Activated T-helper 17 cell treated with anti-CD3 and anti-CD28 coated beads, Interleukin-2, amount 50 U/mL, for 72 hours (primary cell): ENCODE data around the gene DEDD. TPM values are rescaled to one million over a fixed set of nuclear protein-coding genes. Genes with fewer than 3 reads are reported as not detected.
A peak's percentile ranks its signal among the peaks of the same experiment; 100 is the strongest.

Experiments
- ATAC-seq: fragments of 150-1000 bp; cut with Tn5 transposase; replicated peaks from 2 replicates; pipeline ENCODE4 v1.10.0; 2021; ENCODE audit warnings: mild to moderate bottlenecking, moderate library complexity
- H3K27ac Mint-ChIP-seq: one replicate; pipeline ENCODE4 v1.8.0; 2022; ENCODE audit warnings: mixed read lengths
- H3K27me3 Mint-ChIP-seq: one replicate; pipeline ENCODE4 v1.8.0; 2022; ENCODE audit warnings: mixed read lengths
- H3K36me3 Mint-ChIP-seq: one replicate; pipeline ENCODE4 v1.8.0; 2022; ENCODE audit warnings: low read depth, mild to moderate bottlenecking, mixed read lengths
- H3K4me1 Mint-ChIP-seq: one replicate; pipeline ENCODE4 v1.8.0; 2022; ENCODE audit warnings: mixed read lengths
- H3K4me3 Mint-ChIP-seq: one replicate; pipeline ENCODE4 v1.8.0; 2022; ENCODE audit warnings: mild to moderate bottlenecking, mixed read lengths
- H3K9me3 Mint-ChIP-seq: one replicate; pipeline ENCODE4 v1.8.0; 2022; ENCODE audit warnings: mixed read lengths
- total RNA-seq, 2 donors: library from RNA; stranded (reverse); gene quantifications; one replicate each; pipeline ENCODE4 v1.2.3, GENCODE V29; 2022

The DEDD gene
- total RNA-seq, 2 donors from 2014 or later, result 39.9 to 41.3 TPM

DNA sequence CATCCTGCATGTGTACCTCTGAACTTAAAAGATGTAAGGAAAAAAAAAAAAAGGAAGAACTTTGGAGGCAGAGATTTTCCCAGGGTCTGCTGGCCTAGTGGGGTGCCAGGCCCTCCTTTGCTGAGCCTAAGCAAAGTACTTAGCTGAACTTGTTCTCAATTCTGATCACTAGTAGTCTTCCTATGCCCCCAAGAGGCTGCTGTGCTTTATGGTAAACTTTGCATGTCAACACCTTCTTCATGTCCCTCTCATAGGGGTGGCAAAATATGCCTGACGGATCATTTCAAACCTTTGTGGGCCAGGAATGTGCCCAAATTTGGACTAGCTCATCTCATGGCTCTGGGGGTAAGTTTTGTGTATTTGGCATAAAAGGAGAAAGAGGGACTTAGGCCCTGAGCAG lies 25.4 kb upstream of the DEDD start:
- ATAC-seq, result no peak
- Mint-ChIP-seq H3K4me3 (peak overlapping the region; percentile 83), H3K36me3 (peaks cover 81% of the 10 kb centered on the region), H3K9me3 (no peaks in the 10 kb centered on the region), H3K4me1 (peaks cover 38% of the 10 kb centered on the region), H3K27me3 (no peaks in the 10 kb centered on the region), H3K27ac (peak overlapping the region; percentile 92)

GRCh38 chr1:161153682-161154337 lies 21.3 kb upstream of the DEDD start, which contains the start of gene UFC1:
TSS of gene UFC1 (plus strand) at chr1:161153978. CDS start at chr1:161153998, 20 bp downstream.
- ATAC-seq, result peak; percentile 97
- no peaks in the 10 kb centered on the region for H3K9me3 Mint-ChIP-seq
- peak within 1 kb of the TSS; percentile 99 for H3K27ac Mint-ChIP-seq
- H3K36me3 Mint-ChIP-seq, result peaks cover 46% of the 10 kb centered on the region
- H3K27me3 Mint-ChIP-seq, result no peaks in the 10 kb centered on the region
- peaks cover 25% of the 10 kb centered on the region for H3K4me1 Mint-ChIP-seq
- H3K4me3 Mint-ChIP-seq, result peak within 1 kb of the TSS; percentile 97

DNA sequence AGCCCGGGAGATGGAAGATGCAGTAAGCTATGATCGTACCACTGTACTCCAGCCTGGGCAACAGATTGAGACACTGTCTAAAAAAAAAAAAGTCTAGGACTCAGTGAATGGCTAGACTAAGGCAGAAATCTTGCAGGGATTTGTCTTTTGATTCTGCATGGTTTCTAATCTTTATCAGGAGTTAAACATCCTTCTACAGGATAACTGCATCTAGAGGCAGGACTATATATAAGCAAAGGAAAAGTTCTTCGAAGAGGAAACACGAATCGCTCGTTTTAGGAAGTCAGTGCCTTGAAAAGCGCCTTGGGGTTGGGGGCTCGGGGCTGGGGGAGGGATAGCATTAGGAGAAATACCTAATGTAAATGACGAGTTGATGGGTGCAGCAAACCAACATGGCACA lies 20.7 kb upstream of the DEDD start:
- ATAC-seq, result peak; percentile 14

GRCh38 chr1:161145832-161146231 lies 13.4 kb upstream of the DEDD start:
- ATAC-seq, result no peak
- no peak overlapping the region for H3K4me3 Mint-ChIP-seq
- H3K9me3 Mint-ChIP-seq, result no peaks in the 10 kb centered on the region
- H3K4me1 Mint-ChIP-seq, result no peaks in the 10 kb centered on the region
- H3K27ac Mint-ChIP-seq, result no peak overlapping the region
- no peaks in the 10 kb centered on the region for H3K36me3 Mint-ChIP-seq
- H3K27me3 Mint-ChIP-seq, result no peaks in the 10 kb centered on the region

More for the DNA sequence above, 20.7 kb upstream of the DEDD start:
- H3K36me3 Mint-ChIP-seq, result peaks cover 39% of the 10 kb centered on the region
- H3K27me3 Mint-ChIP-seq, result no peaks in the 10 kb centered on the region
- H3K9me3 Mint-ChIP-seq, result no peaks in the 10 kb centered on the region
- H3K27ac Mint-ChIP-seq, result peak overlapping the region; percentile 99
- peak overlapping the region; percentile 97 for H3K4me3 Mint-ChIP-seq
- H3K4me1 Mint-ChIP-seq, result peaks cover 19% of the 10 kb centered on the region

DNA sequence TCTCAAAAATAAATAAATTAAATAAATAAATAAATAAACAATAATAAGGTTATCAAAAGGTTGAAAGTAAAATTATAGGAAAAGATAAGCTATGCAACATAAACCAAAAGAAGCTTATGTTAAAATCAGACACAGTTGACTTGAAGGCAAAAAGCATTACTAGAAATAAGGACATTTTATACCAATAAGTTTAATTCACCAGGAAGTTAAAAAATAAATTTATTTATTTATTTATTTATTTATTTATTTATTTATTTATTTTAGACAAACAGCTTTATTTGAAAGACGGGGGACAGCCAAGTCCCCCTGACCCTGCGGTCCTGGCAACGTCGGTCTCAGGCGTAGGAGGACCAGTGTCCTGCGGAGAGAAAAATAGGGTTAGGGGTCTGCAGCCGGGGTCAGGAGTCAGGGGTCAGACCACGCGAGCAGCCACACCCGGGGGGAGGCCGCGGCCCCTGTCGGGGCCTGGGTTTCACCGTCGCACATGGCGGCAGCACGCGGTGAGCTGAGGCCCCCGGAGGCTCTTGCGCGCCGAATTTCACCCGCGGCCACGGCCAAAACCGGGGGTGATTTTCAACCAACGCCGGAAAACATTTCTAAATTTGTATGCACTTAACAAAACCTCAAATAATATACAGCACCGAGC lies 8.4 kb upstream of the DEDD start:
- Mint-ChIP-seq H3K4me3 (no peak overlapping the region), H3K36me3 (no peaks in the 10 kb centered on the region), H3K9me3 (no peaks in the 10 kb centered on the region), H3K27ac (no peak overlapping the region), H3K27me3 (no peaks in the 10 kb centered on the region), H3K4me1 (no peaks in the 10 kb centered on the region)
- ATAC-seq, result no peak

DNA sequence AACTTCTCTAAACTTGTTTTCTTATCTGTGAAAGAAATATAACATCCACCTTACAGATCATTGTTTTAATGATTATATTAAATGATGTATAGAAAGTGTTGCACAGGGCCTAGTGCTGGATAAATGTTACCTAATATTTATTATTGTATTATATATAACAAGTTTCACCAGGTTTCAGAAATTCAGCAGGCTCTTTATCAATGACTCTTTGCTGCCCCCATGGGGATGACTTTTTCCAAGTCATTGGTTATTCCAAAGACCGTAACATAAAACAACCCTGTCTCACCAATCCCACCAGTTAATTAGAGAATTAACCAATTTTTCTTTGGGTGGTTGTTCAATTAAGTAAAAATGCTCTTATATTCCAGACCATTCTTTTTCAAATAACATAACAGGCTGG lies 7.3 kb upstream of the DEDD start:
- Mint-ChIP-seq H3K4me1 (peaks cover 3% of the 10 kb centered on the region), H3K36me3 (peaks cover 6% of the 10 kb centered on the region), H3K9me3 (no peaks in the 10 kb centered on the region), H3K27ac (no peak overlapping the region), H3K27me3 (no peaks in the 10 kb centered on the region), H3K4me3 (no peak overlapping the region)
- ATAC-seq, result no peak

GRCh38 chr1:161138431-161138830 lies 6.0 kb upstream of the DEDD start:
- H3K9me3 Mint-ChIP-seq, result no peaks in the 10 kb centered on the region
- peaks cover 3% of the 10 kb centered on the region for H3K4me1 Mint-ChIP-seq
- ATAC-seq, result no peak
- H3K27me3 Mint-ChIP-seq, result no peaks in the 10 kb centered on the region
- no peak overlapping the region for H3K4me3 Mint-ChIP-seq
- H3K36me3 Mint-ChIP-seq, result peaks cover 7% of the 10 kb centered on the region
- peak overlapping the region; percentile 20 for H3K27ac Mint-ChIP-seq

GRCh38 chr1:161137881-161138280 lies 5.4 kb upstream of the DEDD start:
- no peaks in the 10 kb centered on the region for H3K27me3 Mint-ChIP-seq
- H3K4me1 Mint-ChIP-seq, result peaks cover 3% of the 10 kb centered on the region
- ATAC-seq, result no peak
- H3K4me3 Mint-ChIP-seq, result no peak overlapping the region
- peaks cover 7% of the 10 kb centered on the region for H3K36me3 Mint-ChIP-seq
- no peak overlapping the region for H3K27ac Mint-ChIP-seq
- H3K9me3 Mint-ChIP-seq, result no peaks in the 10 kb centered on the region

GRCh38 chr1:161133220-161133740 lies 813 bp upstream of the DEDD start:
- H3K9me3 Mint-ChIP-seq, result no peaks in the 10 kb centered on the region
- peak; percentile 4 for ATAC-seq
- peaks cover 45% of the 10 kb centered on the region for H3K36me3 Mint-ChIP-seq
- no peak overlapping the region for H3K4me3 Mint-ChIP-seq
- peaks cover 20% of the 10 kb centered on the region for H3K4me1 Mint-ChIP-seq
- no peaks in the 10 kb centered on the region for H3K27me3 Mint-ChIP-seq
- H3K27ac Mint-ChIP-seq, result no peak overlapping the region

GRCh38 chr1:161131523-161132409 lies 701 bp downstream of the DEDD start:
- Mint-ChIP-seq H3K27me3 (no peaks in the 10 kb centered on the region), H3K36me3 (peaks cover 60% of the 10 kb centered on the region), H3K4me1 (peaks cover 26% of the 10 kb centered on the region), H3K4me3 (no peak overlapping the region), H3K27ac (no peak overlapping the region), H3K9me3 (no peaks in the 10 kb centered on the region)
- no peak for ATAC-seq

GRCh38 chr1:161130266-161130665 lies 2.2 kb downstream of the DEDD start:
- no peaks in the 10 kb centered on the region for H3K27me3 Mint-ChIP-seq
- peaks cover 74% of the 10 kb centered on the region for H3K36me3 Mint-ChIP-seq
- H3K27ac Mint-ChIP-seq, result peak overlapping the region; percentile 40
- no peak overlapping the region for H3K4me3 Mint-ChIP-seq
- H3K4me1 Mint-ChIP-seq, result peaks cover 29% of the 10 kb centered on the region
- no peaks in the 10 kb centered on the region for H3K9me3 Mint-ChIP-seq
- no peak for ATAC-seq

GRCh38 chr1:161128591-161129420 lies 3.7 kb downstream of the DEDD start:
- peaks cover 26% of the 10 kb centered on the region for H3K4me1 Mint-ChIP-seq
- H3K27ac Mint-ChIP-seq, result no peak overlapping the region
- peaks cover 83% of the 10 kb centered on the region for H3K36me3 Mint-ChIP-seq
- H3K9me3 Mint-ChIP-seq, result no peaks in the 10 kb centered on the region
- H3K4me3 Mint-ChIP-seq, result no peak overlapping the region
- H3K27me3 Mint-ChIP-seq, result no peaks in the 10 kb centered on the region
- ATAC-seq, result no peak

- no peaks in the 10 kb centered on the region for H3K27me3 Mint-ChIP-seq
Measured at GRCh38 chr1:161127649-161128048, 4.8 kb downstream of the DEDD start.

DNA sequence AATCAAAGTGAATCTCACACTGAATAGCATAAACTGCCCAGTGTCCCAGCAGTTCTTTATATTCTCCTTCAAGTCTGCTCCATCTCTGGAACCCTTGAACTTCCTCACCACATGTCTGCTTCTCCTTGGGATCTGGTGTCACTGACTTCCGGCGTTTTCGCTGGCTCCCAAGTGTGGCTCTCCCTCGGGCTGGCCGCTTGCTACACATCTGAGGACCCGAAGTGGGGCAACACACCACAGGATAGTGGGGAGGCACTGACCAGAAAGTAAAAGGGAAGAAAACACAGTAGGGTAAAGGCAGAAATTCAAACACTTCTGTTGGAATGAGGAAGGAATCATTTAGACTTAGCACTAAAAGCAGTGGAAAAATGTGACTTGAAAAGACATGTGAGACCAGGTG lies 9.5 kb downstream of the DEDD start:
- no peak overlapping the region for H3K27ac Mint-ChIP-seq
- H3K4me1 Mint-ChIP-seq, result peaks cover 26% of the 10 kb centered on the region
- H3K4me3 Mint-ChIP-seq, result no peak overlapping the region
- ATAC-seq, result no peak
- peaks cover 99% of the 10 kb centered on the region for H3K36me3 Mint-ChIP-seq
- H3K9me3 Mint-ChIP-seq, result no peaks in the 10 kb centered on the region
- H3K27me3 Mint-ChIP-seq, result no peaks in the 10 kb centered on the region

More at GRCh38 chr1:161127649-161128048, 4.8 kb downstream of the DEDD start:
- Mint-ChIP-seq H3K36me3 (peaks cover 94% of the 10 kb centered on the region), H3K4me1 (peaks cover 26% of the 10 kb centered on the region), H3K27ac (peak overlapping the region; percentile 5), H3K4me3 (no peak overlapping the region), H3K9me3 (no peaks in the 10 kb centered on the region)
- no peak for ATAC-seq
